Endothelial cell of umbilical vein (primary cell): ENCODE data around the gene KCNQ1OT1. TPM values are rescaled to one million over a fixed set of nuclear protein-coding genes. Genes with fewer than 3 reads are reported as not detected.

Experiments
- BruUV-seq: library from RNA; stranded (reverse); fragments of 400-500 nt; replicated peaks from 2 replicates; lab custom pipeline; 2021; lab: Mats Ljungman, UMichigan
- CTCF ChIA-PET: fragments of 300-600, 350-600 bp; sonication (Branson Sonifier 250); formaldehyde crosslinking; loops from one replicate; lab custom pipeline; 2021; ENCODE audit warnings: antibody characterized with exemption, inconsistent platforms; lab: Charles Lee
- POLR2A ChIA-PET: fragments of 300-600, 350-600 bp; sonication (Branson Sonifier 250); formaldehyde crosslinking; loops from one replicate; lab custom pipeline; 2021; ENCODE audit warnings: antibody characterized with exemption, inconsistent platforms; lab: Charles Lee
- DNase-seq: peaks from one replicate; pipeline ENCODE4 v3.0.0-alpha.2; 2011; ENCODE audit warnings: low read depth, low spot score
- FAIRE-seq: peaks from 2 replicates; lab custom pipeline; 2011; peaks lifted over from hg19 to GRCh38; lab: Jason Lieb, UNC
- H2AFZ ChIP-seq: 2 replicates; pipeline ENCODE4 v1.6.0; 2012; ENCODE audit warnings: low read depth, low read length, control low read depth, inconsistent platforms
- H3K27ac ChIP-seq: 2 replicates; pipeline ENCODE4 v1.5.1; 2011; ENCODE audit warnings: low read depth, mild to moderate bottlenecking, control low read depth, low read length, moderate library complexity; ENCODE audit not compliant: insufficient read depth
- H3K27me3 ChIP-seq, 2 experiments: 2 replicates each; pipeline versions ENCODE4 v1.6.0 to v1.6.1; 2011; ENCODE audit warnings: low read length in 2 of 2, mixed read lengths in 1 of 2; ENCODE audit not compliant: control insufficient read depth in 2 of 2, insufficient read depth in 2 of 2
- H3K36me3 ChIP-seq, 2 experiments: 2 replicates in 1 of 2; 3 replicates in 1 of 2; pipeline ENCODE4 v1.5.1; 2011; ENCODE audit warnings: low read length in 2 of 2, mild to moderate bottlenecking in 1 of 2, moderate library complexity in 1 of 2; ENCODE audit not compliant: control insufficient read depth in 2 of 2, insufficient read depth in 2 of 2; ENCODE audit errors: extremely low read depth in 1 of 2
- H3K4me1 ChIP-seq: 3 replicates; pipeline ENCODE4 v1.5.1; 2011; ENCODE audit warnings: mild to moderate bottlenecking, low read length; ENCODE audit not compliant: control insufficient read depth, insufficient read depth; ENCODE audit errors: extremely low read depth
- H3K4me2 ChIP-seq: 2 replicates; pipeline ENCODE4 v1.6.1; 2011; ENCODE audit warnings: low read length, control low read depth, mixed read lengths; ENCODE audit not compliant: insufficient read depth
- H3K4me3 ChIP-seq, 3 experiments: fragments of 200-600 bp in 1 of 3; sonication (generic), shearing (Covaris generic) in 1 of 3; replicated peaks in 1 of 3; 2 replicates each; pipeline ENCODE4 v1.5.1; 2011 to 2016; ENCODE audit warnings: control low read depth in 3 of 3, low read length in 3 of 3, mild to moderate bottlenecking in 2 of 3, inconsistent platforms in 1 of 3, low read depth in 1 of 3, moderate library complexity in 1 of 3; ENCODE audit not compliant: insufficient read depth in 1 of 3
- H3K79me2 ChIP-seq: 2 replicates; pipeline ENCODE4 v1.6.0; 2012; ENCODE audit warnings: low read length, inconsistent platforms; ENCODE audit not compliant: control insufficient read depth, insufficient read depth
- H3K9ac ChIP-seq: replicated peaks from 2 replicates; pipeline ENCODE3; 2011; ENCODE audit warnings: low read length, control low read depth; ENCODE audit not compliant: insufficient read depth; ENCODE audit errors: extremely low read depth
- H3K9me1 ChIP-seq: replicated peaks from 3 replicates; pipeline ENCODE4 v1.6.0; 2011; ENCODE audit warnings: mild to moderate bottlenecking, low read length; ENCODE audit not compliant: control insufficient read depth, insufficient read depth; ENCODE audit errors: extremely low read depth
- H3K9me3 ChIP-seq: replicated peaks from 2 replicates; pipeline ENCODE4 v1.5.1; 2012; ENCODE audit warnings: low read length, inconsistent platforms; ENCODE audit not compliant: control insufficient read depth, insufficient read depth
- H4K20me1 ChIP-seq: replicated peaks from 2 replicates; pipeline ENCODE3; 2011; ENCODE audit warnings: mild to moderate bottlenecking, low read length; ENCODE audit not compliant: control insufficient read depth, insufficient read depth; ENCODE audit errors: extremely low read depth
- EZH2 ChIP-seq: IDR thresholded peaks from 2 replicates; pipeline ENCODE4 v1.6.1; 2012; ENCODE audit warnings: borderline replicate concordance, low read depth, mild to moderate bottlenecking, moderate library complexity, low read length, inconsistent platforms; ENCODE audit not compliant: severe bottlenecking
- GATA2 ChIP-seq: IDR thresholded peaks from 2 replicates; pipeline ENCODE4 v1.7.0; 2011; ENCODE audit warnings: low read depth, mild to moderate bottlenecking, moderate library complexity, mixed read lengths, low read length; ENCODE audit not compliant: insufficient read length, insufficient read depth
- MYC ChIP-seq: IDR thresholded peaks from one replicate; pipeline ENCODE4 v1.6.1; 2011; ENCODE audit warnings: mild to moderate bottlenecking, low read depth, low read length
- POLR2A ChIP-seq: IDR thresholded peaks from 2 replicates; pipeline ENCODE4 v1.6.1; 2012; ENCODE audit warnings: low read depth, mild to moderate bottlenecking, control low read depth, low read length
- dilution Hi-C: fragments of 300-500 bp; cut with MboI; formaldehyde crosslinking; loops from one replicate; pipeline ENCODE4 v1.15.0; 2019; ENCODE audit warnings: low sequenced_read_pairs; ENCODE audit not compliant: extremely low pct_ligation_motif_present
- intact Hi-C: fragments of 100-400 bp; cut with micrococcal nuclease; formaldehyde crosslinking; loops from one replicate; pipeline ENCODE4 v1.10.0; 2022
- polyA plus RNA-seq, 4 experiments: library from polyadenylated mRNA; depleted of rRNA in 3 of 4; stranded (reverse) in 3 of 4; unstranded in 1 of 4; fragments of >200 nt; gene quantifications; 2 replicates each; pipeline versions ENCODE4 v1.2.1 to v1.2.3, GENCODE V29; 2011 to 2012; ENCODE audit warnings: missing spikeins in 1 of 4
- total RNA-seq: library from RNA; stranded (reverse); gene quantifications from 2 replicates; pipeline ENCODE4 v1.2.3, GENCODE V29; 2021

The KCNQ1OT1 gene
- total and polyA plus RNA-seq, 2 donors (not counting 3 experiments of a cell fraction or from before 2014, with no cell fraction given), result 0.11 to 1.8 TPM

- TF ChIP-seq GATA2, result no peak
- H2AFZ ChIP-seq, result no peak overlapping the region
- no peaks in the 10 kb centered on the region for H3K9me3 ChIP-seq
- H3K27ac ChIP-seq, result no peak overlapping the region
- peaks cover 3 to 5% of the 10 kb centered on the region in 2 experiments for H3K27me3 ChIP-seq
- BruUV-seq, result no TSS peak
- dilution Hi-C loops (no loop called here), intact Hi-C loops (no loop called here)
- H3K36me3 ChIP-seq, result no peaks in the 10 kb centered on the region
- H3K4me2 ChIP-seq, result no peak overlapping the region
- DNase-seq (no peak), FAIRE-seq (no peak)
- H3K9me1 ChIP-seq, result no peaks in the 10 kb centered on the region
- no peak overlapping the region for H3K4me3 ChIP-seq
- ChIA-PET CTCF (no interaction called here), POLR2A (no interaction called here)
- H3K4me1 ChIP-seq, result no peaks in the 10 kb centered on the region
- no peak overlapping the region for H3K9ac ChIP-seq
- H3K79me2 ChIP-seq, result no peaks in the 10 kb centered on the region
- no peaks in the 10 kb centered on the region for H4K20me1 ChIP-seq
Observed at GRCh38 chr11:2591805-2592204, 108.0 kb downstream of the KCNQ1OT1 start.

GRCh38 chr11:2590965-2591754, 108.6 kb downstream of the KCNQ1OT1 start:
- H3K79me2 ChIP-seq, result no peaks in the 10 kb centered on the region
- intact Hi-C loops (no loop called here), dilution Hi-C loops (no loop called here)
- no TSS peak for BruUV-seq
- ChIA-PET POLR2A (no interaction called here), CTCF (no interaction called here)
- no peak overlapping the region for H3K4me2 ChIP-seq
- H3K4me1 ChIP-seq, result no peaks in the 10 kb centered on the region
- peaks cover 2 to 3% of the 10 kb centered on the region in 2 experiments for H3K27me3 ChIP-seq
- H3K4me3 ChIP-seq, result no peak overlapping the region
- no peak overlapping the region for H3K9ac ChIP-seq
- H3K9me3 ChIP-seq, result no peaks in the 10 kb centered on the region
- no peak overlapping the region for H3K27ac ChIP-seq
- no peaks in the 10 kb centered on the region for H4K20me1 ChIP-seq
- no peaks in the 10 kb centered on the region for H3K36me3 ChIP-seq
- no peaks in the 10 kb centered on the region for H3K9me1 ChIP-seq
- TF ChIP-seq EZH2 (no peak), MYC (no peak), POLR2A (no peak)
- FAIRE-seq, result no peak
- DNase-seq, result no peak
- no peak overlapping the region for H2AFZ ChIP-seq
